ENCODE data around the gene DEFB126. TPM values are rescaled to one million over a fixed set of nuclear protein-coding genes. Genes with fewer than 3 reads are reported as not detected.

Gene DEFB126, protein sequence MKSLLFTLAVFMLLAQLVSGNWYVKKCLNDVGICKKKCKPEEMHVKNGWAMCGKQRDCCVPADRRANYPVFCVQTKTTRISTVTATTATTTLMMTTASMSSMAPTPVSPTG
- total RNA-seq: not detected in 2 replicates

DNA sequence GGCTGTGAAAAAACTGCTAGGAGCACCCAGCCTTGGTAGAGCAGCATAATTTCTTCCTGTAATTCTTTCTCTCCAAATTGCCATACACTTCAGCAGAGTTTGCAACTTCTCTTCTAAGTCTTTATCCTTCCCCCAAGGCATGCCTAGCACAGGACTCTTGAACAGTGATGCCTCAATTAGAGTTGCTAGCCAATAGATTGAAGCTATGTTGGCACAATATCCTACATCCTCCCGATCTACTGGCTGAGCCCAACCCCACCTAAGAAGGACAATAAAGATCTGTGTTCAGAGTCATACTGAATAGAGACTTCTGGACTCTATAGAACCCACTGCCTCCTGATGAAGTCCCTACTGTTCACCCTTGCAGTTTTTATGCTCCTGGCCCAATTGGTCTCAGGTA is at the start of gene DEFB126:
TSS of gene DEFB126 (plus strand) at position 301 of the 400 bp plus-strand sequence. CDS start at position 340, 39 bp downstream.

DNA sequence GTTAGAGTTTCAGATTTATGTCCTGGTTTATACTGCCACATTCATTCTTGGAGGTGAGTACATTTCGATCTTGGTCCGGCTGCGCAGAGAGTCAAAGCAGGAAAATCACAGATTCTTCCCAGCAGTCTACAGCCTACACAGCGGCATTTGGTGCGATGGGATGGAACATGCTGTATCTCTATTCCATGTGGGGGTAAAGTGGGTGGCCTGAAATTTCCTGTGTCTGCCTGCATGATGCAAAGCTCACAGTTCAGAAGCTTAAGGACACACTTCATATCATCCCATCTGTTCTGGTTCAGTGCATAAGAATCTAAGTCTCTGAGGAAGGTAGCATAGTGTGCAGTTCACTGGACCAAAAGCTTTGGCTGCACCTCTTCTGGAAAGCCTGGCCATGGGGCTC is 14.8 kb downstream of the DEFB126 start, which contains the start of gene DEFB127:
TSS of gene DEFB127 (plus strand) at position 301 of the 400 bp plus-strand sequence. CDS start at position 392, 91 bp downstream.

DNA sequence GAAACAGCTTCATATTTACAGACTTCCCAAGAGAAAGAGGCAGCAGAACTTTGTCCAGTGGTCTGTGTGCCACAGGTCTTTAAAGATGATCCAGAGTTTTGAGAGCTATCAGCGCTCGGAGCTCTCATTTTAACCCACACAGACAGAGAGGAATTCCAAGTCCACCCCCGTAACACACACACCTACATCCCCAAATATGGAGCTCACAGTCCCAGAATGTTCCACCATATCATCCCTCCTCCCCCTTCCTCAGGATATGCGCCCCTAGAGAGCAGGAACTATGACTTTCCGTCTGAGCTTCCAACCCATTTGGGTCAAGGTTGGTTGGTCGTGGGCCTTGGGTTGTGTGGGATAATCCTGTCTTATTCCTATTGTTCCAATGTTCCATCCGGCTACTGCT is 47.2 kb downstream of the DEFB126 start, which contains the start of gene DEFB128:
TSS of gene DEFB128 (minus strand) at position 101 of the 400 bp plus-strand sequence. CDS start at position 13, 88 bp downstream.

Other genes starting within 250 kb of the DEFB126 start
- gene DEFB125, start 54.9 kb upstream of the DEFB126 start, total RNA-seq: not detected in 2 replicates
- not detected in 2 replicates for gene DEFB127, start 14.9 kb downstream of the DEFB126 start, total RNA-seq
- gene DEFB128, start 47.1 kb downstream of the DEFB126 start, total RNA-seq: not detected in 2 replicates
- gene DEFB129, start 84.7 kb downstream of the DEFB126 start, total RNA-seq: not detected in 2 replicates
- not detected in 2 replicates for gene DEFB132, start 115.1 kb downstream of the DEFB126 start, total RNA-seq
- 0.51 and 0.93 TPM in 2 replicates for gene C20orf96, start 148.2 kb downstream of the DEFB126 start, total RNA-seq
- gene ZCCHC3, start 155.0 kb downstream of the DEFB126 start, total RNA-seq: 25.1 and 34.5 TPM in 2 replicates
- gene SOX12, start 183.0 kb downstream of the DEFB126 start, total RNA-seq: 17.6 and 19.7 TPM in 2 replicates
- gene NRSN2, start 204.5 kb downstream of the DEFB126 start, total RNA-seq: 55.3 and 58.9 TPM in 2 replicates
- gene TRIB3, start 238.2 kb downstream of the DEFB126 start, total RNA-seq: 79.1 and 152 TPM in 2 replicates